Endothelial cell of umbilical vein (primary cell): ENCODE results near the gene NR0B2. TPM values are rescaled to one million over a fixed set of nuclear protein-coding genes. Genes with fewer than 3 reads are reported as not detected.

Source experiments
- BruUV-seq: library from RNA; stranded (reverse); fragments of 400-500 nt; replicated peaks from 2 replicates; lab custom pipeline; 2021; lab: Mats Ljungman, UMichigan
- CTCF ChIA-PET: fragments of 300-600, 350-600 bp; sonication (Branson Sonifier 250); formaldehyde crosslinking; loops from one replicate; lab custom pipeline; 2021; ENCODE audit warnings: antibody characterized with exemption, inconsistent platforms; lab: Charles Lee
- POLR2A ChIA-PET: fragments of 300-600, 350-600 bp; sonication (Branson Sonifier 250); formaldehyde crosslinking; loops from one replicate; lab custom pipeline; 2021; ENCODE audit warnings: antibody characterized with exemption, inconsistent platforms; lab: Charles Lee
- DNase-seq: peaks from one replicate; pipeline ENCODE4 v3.0.0-alpha.2; 2011; ENCODE audit warnings: low read depth, low spot score
- FAIRE-seq: peaks from 2 replicates; lab custom pipeline; 2011; peaks lifted over from hg19 to GRCh38; lab: Jason Lieb, UNC
- H2AFZ ChIP-seq: 2 replicates; pipeline ENCODE4 v1.6.0; 2012; ENCODE audit warnings: low read depth, low read length, control low read depth, inconsistent platforms
- H3K27ac ChIP-seq: 2 replicates; pipeline ENCODE4 v1.5.1; 2011; ENCODE audit warnings: low read depth, mild to moderate bottlenecking, control low read depth, low read length, moderate library complexity; ENCODE audit not compliant: insufficient read depth
- H3K27me3 ChIP-seq, 2 experiments: 2 replicates each; pipeline versions ENCODE4 v1.6.0 to v1.6.1; 2011; ENCODE audit warnings: low read length in 2 of 2, mixed read lengths in 1 of 2; ENCODE audit not compliant: control insufficient read depth in 2 of 2, insufficient read depth in 2 of 2
- H3K36me3 ChIP-seq, 2 experiments: 2 replicates in 1 of 2; 3 replicates in 1 of 2; pipeline ENCODE4 v1.5.1; 2011; ENCODE audit warnings: low read length in 2 of 2, mild to moderate bottlenecking in 1 of 2, moderate library complexity in 1 of 2; ENCODE audit not compliant: control insufficient read depth in 2 of 2, insufficient read depth in 2 of 2; ENCODE audit errors: extremely low read depth in 1 of 2
- H3K4me1 ChIP-seq: 3 replicates; pipeline ENCODE4 v1.5.1; 2011; ENCODE audit warnings: mild to moderate bottlenecking, low read length; ENCODE audit not compliant: control insufficient read depth, insufficient read depth; ENCODE audit errors: extremely low read depth
- H3K4me2 ChIP-seq: 2 replicates; pipeline ENCODE4 v1.6.1; 2011; ENCODE audit warnings: low read length, control low read depth, mixed read lengths; ENCODE audit not compliant: insufficient read depth
- H3K4me3 ChIP-seq, 3 experiments: fragments of 200-600 bp in 1 of 3; sonication (generic), shearing (Covaris generic) in 1 of 3; replicated peaks in 1 of 3; 2 replicates each; pipeline ENCODE4 v1.5.1; 2011 to 2016; ENCODE audit warnings: control low read depth in 3 of 3, low read length in 3 of 3, mild to moderate bottlenecking in 2 of 3, inconsistent platforms in 1 of 3, low read depth in 1 of 3, moderate library complexity in 1 of 3; ENCODE audit not compliant: insufficient read depth in 1 of 3
- H3K79me2 ChIP-seq: 2 replicates; pipeline ENCODE4 v1.6.0; 2012; ENCODE audit warnings: low read length, inconsistent platforms; ENCODE audit not compliant: control insufficient read depth, insufficient read depth
- H3K9ac ChIP-seq: replicated peaks from 2 replicates; pipeline ENCODE3; 2011; ENCODE audit warnings: low read length, control low read depth; ENCODE audit not compliant: insufficient read depth; ENCODE audit errors: extremely low read depth
- H3K9me1 ChIP-seq: replicated peaks from 3 replicates; pipeline ENCODE4 v1.6.0; 2011; ENCODE audit warnings: mild to moderate bottlenecking, low read length; ENCODE audit not compliant: control insufficient read depth, insufficient read depth; ENCODE audit errors: extremely low read depth
- H3K9me3 ChIP-seq: replicated peaks from 2 replicates; pipeline ENCODE4 v1.5.1; 2012; ENCODE audit warnings: low read length, inconsistent platforms; ENCODE audit not compliant: control insufficient read depth, insufficient read depth
- H4K20me1 ChIP-seq: replicated peaks from 2 replicates; pipeline ENCODE3; 2011; ENCODE audit warnings: mild to moderate bottlenecking, low read length; ENCODE audit not compliant: control insufficient read depth, insufficient read depth; ENCODE audit errors: extremely low read depth
- EZH2 ChIP-seq: IDR thresholded peaks from 2 replicates; pipeline ENCODE4 v1.6.1; 2012; ENCODE audit warnings: borderline replicate concordance, low read depth, mild to moderate bottlenecking, moderate library complexity, low read length, inconsistent platforms; ENCODE audit not compliant: severe bottlenecking
- FOS ChIP-seq: IDR thresholded peaks from 2 replicates; pipeline ENCODE4 v1.6.1; 2011; ENCODE audit warnings: mild to moderate bottlenecking, low read length, moderate library complexity, borderline replicate concordance; ENCODE audit not compliant: insufficient read depth
- GATA2 ChIP-seq: IDR thresholded peaks from 2 replicates; pipeline ENCODE4 v1.7.0; 2011; ENCODE audit warnings: low read depth, mild to moderate bottlenecking, moderate library complexity, mixed read lengths, low read length; ENCODE audit not compliant: insufficient read length, insufficient read depth
- JUN ChIP-seq: IDR thresholded peaks from 2 replicates; pipeline ENCODE4 v1.6.1; 2011; ENCODE audit warnings: borderline replicate concordance, low read depth; ENCODE audit not compliant: insufficient read length, insufficient read depth
- MYC ChIP-seq: IDR thresholded peaks from one replicate; pipeline ENCODE4 v1.6.1; 2011; ENCODE audit warnings: mild to moderate bottlenecking, low read depth, low read length
- POLR2A ChIP-seq: IDR thresholded peaks from 2 replicates; pipeline ENCODE4 v1.6.1; 2012; ENCODE audit warnings: low read depth, mild to moderate bottlenecking, control low read depth, low read length
- POLR2AphosphoS5 ChIP-seq: IDR thresholded peaks from 2 replicates; pipeline ENCODE4 v1.6.1; 2012; ENCODE audit warnings: low read depth, mild to moderate bottlenecking, control low read depth, low read length, moderate library complexity; ENCODE audit not compliant: insufficient read depth
- dilution Hi-C: fragments of 300-500 bp; cut with MboI; formaldehyde crosslinking; loops from one replicate; pipeline ENCODE4 v1.15.0; 2019; ENCODE audit warnings: low sequenced_read_pairs; ENCODE audit not compliant: extremely low pct_ligation_motif_present
- intact Hi-C: fragments of 100-400 bp; cut with micrococcal nuclease; formaldehyde crosslinking; loops from one replicate; pipeline ENCODE4 v1.10.0; 2022
- polyA plus RNA-seq, 4 experiments: library from polyadenylated mRNA; depleted of rRNA in 3 of 4; stranded (reverse) in 3 of 4; unstranded in 1 of 4; fragments of >200 nt; gene quantifications; 2 replicates each; pipeline versions ENCODE4 v1.2.1 to v1.2.3, GENCODE V29; 2011 to 2012; ENCODE audit warnings: missing spikeins in 1 of 4
- total RNA-seq: library from RNA; stranded (reverse); gene quantifications from 2 replicates; pipeline ENCODE4 v1.2.3, GENCODE V29; 2021
- TF ChIP-seq, protein P1 (sequence below), 2 donors: IDR thresholded peaks; 1 replicate in 1 of 2; 2 replicates in 1 of 2; pipeline ENCODE4 v1.5.1; 2011; ENCODE audit warnings: low read length in 2 of 2, mild to moderate bottlenecking in 2 of 2, moderate library complexity in 2 of 2, control low read depth in 1 of 2, inconsistent platforms in 1 of 2, low read depth in 1 of 2; ENCODE audit not compliant: insufficient read depth in 1 of 2; ENCODE audit errors: extremely low read depth in 1 of 2
- TF ChIP-seq, protein P2 (sequence below): IDR thresholded peaks from 2 replicates; pipeline ENCODE4 v1.6.1; 2011; ENCODE audit not compliant: insufficient read depth, insufficient read length

The NR0B2 gene
- total and polyA plus RNA-seq, 2 donors (not counting 3 experiments of a cell fraction or from before 2014, with no cell fraction given), result not detected

DNA sequence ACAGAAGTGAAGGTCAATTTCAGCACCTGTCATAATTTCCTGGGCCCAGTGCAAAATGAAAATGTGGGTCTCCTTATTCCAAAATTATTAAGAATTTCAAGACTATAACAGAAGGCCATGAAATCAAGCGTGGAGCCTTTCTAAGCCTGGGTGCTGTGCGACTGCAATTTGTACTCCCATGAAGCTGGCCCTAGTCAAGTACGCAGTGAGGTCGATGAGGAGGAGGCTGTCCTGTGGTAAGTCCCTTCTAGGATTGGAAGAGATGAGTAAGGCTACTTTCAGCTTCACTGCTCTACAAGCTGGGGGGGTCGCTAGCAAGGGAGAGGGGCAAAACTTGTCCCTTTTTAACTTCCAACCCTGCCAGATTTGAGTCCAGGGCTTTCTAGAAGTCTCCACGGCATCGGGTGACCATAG lies 7.4 kb upstream of the NR0B2 start:
- Histone ChIP-seq H3K9me3 (no peaks in the 10 kb centered on the region), H3K36me3 (peaks cover 6 to 9% of the 10 kb centered on the region in 2 experiments), H3K4me2 (peak overlapping the region; percentile 42), H2AFZ (peak overlapping the region; percentile 55), H3K9ac (no peak overlapping the region), H4K20me1 (no peaks in the 10 kb centered on the region), H3K4me3 (peak overlapping the region in 2 of 3 experiments; percentile 4 to 100), H3K4me1 (peaks cover 26% of the 10 kb centered on the region), H3K27me3 (no peaks in the 10 kb centered on the region), H3K9me1 (no peaks in the 10 kb centered on the region), H3K79me2 (peaks cover 35% of the 10 kb centered on the region), H3K27ac (peak overlapping the region; percentile 4)
- CTCF ChIA-PET, result interaction anchor here (1.5 kb wide), 1 partner anchor 21 kb away, joined by 4 read pairs; the partner anchor contains the start of gene GPATCH3
- DNase-seq, result no peak
- BruUV-seq, result no TSS peak
- TF ChIP-seq EZH2 (no peak), FOS (no peak), MYC (no peak), POLR2A (no peak)
- no peak for FAIRE-seq
- dilution Hi-C loops, result no loop called here
- intact Hi-C loops, result loop anchor here (1.0 kb wide), 1 partner anchor 21 kb away; the partner anchor contains the start of gene GPATCH3
- POLR2A ChIA-PET, result no interaction called here

DNA sequence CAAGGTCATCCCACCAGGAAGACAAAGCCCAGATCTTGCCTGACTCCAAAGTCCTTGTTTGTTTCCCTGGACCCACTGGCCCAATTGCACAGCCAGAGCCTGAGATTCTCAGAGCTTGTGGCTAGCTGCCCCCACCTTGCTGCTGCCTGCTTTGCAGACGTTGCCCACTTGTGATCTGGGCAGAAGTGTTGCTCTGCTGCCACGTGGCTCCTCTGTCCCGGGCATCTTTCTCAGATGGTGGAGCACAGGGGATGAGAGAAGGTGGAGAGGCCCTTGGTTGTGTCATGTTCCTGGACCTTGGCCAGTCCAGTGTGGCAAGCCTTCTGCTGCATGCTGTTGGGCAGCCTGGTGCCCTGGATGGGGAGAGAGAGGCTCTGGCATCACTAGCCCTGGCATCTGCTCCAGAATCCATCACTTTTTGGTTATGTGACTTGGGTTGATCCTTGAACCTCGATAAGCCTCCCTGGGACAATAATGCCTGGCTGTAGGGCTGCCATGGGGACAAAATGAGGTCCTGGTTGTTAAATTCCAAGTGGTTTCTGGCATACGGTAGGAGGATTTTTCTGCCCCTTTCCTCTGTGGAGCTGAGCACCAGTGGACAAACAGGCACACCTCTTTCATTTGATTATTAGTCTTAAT lies 1.5 kb upstream of the NR0B2 start:
- Histone ChIP-seq H3K4me2 (no peak overlapping the region), H3K79me2 (no peaks in the 10 kb centered on the region), H3K9me3 (no peaks in the 10 kb centered on the region), H3K4me1 (no peaks in the 10 kb centered on the region), H3K36me3 (no peaks in the 10 kb centered on the region), H3K27me3 (no peaks in the 10 kb centered on the region), H2AFZ (no peak overlapping the region), H4K20me1 (no peaks in the 10 kb centered on the region), H3K9ac (no peak overlapping the region), H3K27ac (no peak overlapping the region), H3K9me1 (no peaks in the 10 kb centered on the region), H3K4me3 (no peak overlapping the region)
- BruUV-seq, result no TSS peak
- dilution Hi-C loops (no loop called here), intact Hi-C loops (no loop called here)
- TF ChIP-seq, protein P1, sequence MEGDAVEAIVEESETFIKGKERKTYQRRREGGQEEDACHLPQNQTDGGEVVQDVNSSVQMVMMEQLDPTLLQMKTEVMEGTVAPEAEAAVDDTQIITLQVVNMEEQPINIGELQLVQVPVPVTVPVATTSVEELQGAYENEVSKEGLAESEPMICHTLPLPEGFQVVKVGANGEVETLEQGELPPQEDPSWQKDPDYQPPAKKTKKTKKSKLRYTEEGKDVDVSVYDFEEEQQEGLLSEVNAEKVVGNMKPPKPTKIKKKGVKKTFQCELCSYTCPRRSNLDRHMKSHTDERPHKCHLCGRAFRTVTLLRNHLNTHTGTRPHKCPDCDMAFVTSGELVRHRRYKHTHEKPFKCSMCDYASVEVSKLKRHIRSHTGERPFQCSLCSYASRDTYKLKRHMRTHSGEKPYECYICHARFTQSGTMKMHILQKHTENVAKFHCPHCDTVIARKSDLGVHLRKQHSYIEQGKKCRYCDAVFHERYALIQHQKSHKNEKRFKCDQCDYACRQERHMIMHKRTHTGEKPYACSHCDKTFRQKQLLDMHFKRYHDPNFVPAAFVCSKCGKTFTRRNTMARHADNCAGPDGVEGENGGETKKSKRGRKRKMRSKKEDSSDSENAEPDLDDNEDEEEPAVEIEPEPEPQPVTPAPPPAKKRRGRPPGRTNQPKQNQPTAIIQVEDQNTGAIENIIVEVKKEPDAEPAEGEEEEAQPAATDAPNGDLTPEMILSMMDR (IDR thresholded peaks at IDR 0.05; ENCODE audit: extremely low read depth in 1 of 2, insufficient read depth in 1 of 2, low read depth in 1 of 2, low read length in 2 of 2), result no peak
- TF ChIP-seq POLR2AphosphoS5 (no peak), EZH2 (no peak), FOS (no peak), POLR2A (no peak), JUN (no peak), MYC (no peak), GATA2 (no peak)
- TF ChIP-seq, protein P2, sequence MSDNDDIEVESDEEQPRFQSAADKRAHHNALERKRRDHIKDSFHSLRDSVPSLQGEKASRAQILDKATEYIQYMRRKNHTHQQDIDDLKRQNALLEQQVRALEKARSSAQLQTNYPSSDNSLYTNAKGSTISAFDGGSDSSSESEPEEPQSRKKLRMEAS, result no peak
- CTCF ChIA-PET, result interaction anchor here (0.6 kb wide), 1 partner anchor 10 kb away, joined by 3 read pairs; no protein-coding TSS in a partner anchor
- no peak for DNase-seq
- no peak for FAIRE-seq
- POLR2A ChIA-PET, result no interaction called here
